Stimulated activated CD4-positive, alpha-beta T cell treated with anti-CD3 and anti-CD28 coated beads, TNF-alpha, amount 100 ng/mL, for 24 hours (primary cell): ENCODE data around the gene MYH9.
A peak's percentile ranks its signal among the peaks of the same experiment; 100 is the strongest.
"Not testable (repeated sequence)": the region's sequence is repeated elsewhere in the genome, so short reads cannot be mapped to it uniquely, and the experiment has no call there.

ENCODE experiments used
- DNase-seq, 3 experiments: peaks; one replicate each; pipeline ENCODE4 v3.0.0-alpha.2; 2020; ENCODE audit warnings: low read depth in 3 of 3

MYH9 gene

DNA sequence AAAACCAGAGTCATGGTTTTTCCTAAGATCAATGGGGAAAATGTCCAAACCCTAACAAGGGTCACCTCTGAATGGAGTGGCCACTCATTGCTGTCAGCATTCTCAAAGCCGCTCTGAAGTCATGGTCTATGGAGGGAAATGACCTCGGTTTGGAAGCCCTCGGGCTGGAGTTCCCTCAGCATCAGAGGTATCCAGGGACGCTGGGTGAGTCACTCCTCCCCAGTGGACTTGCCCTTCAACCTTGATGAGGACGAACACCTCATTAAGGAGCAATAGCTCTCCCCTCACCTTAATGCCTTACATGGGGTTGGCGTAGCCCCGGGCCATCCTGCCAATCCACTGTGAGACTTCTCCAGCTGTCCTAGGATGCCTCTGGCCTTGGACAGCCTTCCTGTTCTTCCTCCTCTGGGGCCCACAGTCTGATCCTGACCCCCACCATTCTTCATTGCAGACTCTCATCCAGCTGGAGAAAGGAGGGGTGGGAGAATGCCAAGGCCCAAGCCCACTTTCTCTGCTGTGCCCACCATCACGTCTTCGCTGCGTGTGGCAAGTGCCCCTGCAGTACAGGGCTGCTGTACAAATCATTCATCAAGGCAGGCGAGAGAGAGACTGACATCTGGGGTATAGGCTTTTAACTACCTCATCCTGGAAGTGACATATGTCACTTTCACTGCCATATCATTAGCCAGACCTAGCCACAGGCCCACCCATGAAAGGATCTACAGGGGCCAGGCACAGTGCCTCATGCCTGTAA, 25.4 kb upstream of the MYH9 start:
- no peak for DNase-seq

DNA sequence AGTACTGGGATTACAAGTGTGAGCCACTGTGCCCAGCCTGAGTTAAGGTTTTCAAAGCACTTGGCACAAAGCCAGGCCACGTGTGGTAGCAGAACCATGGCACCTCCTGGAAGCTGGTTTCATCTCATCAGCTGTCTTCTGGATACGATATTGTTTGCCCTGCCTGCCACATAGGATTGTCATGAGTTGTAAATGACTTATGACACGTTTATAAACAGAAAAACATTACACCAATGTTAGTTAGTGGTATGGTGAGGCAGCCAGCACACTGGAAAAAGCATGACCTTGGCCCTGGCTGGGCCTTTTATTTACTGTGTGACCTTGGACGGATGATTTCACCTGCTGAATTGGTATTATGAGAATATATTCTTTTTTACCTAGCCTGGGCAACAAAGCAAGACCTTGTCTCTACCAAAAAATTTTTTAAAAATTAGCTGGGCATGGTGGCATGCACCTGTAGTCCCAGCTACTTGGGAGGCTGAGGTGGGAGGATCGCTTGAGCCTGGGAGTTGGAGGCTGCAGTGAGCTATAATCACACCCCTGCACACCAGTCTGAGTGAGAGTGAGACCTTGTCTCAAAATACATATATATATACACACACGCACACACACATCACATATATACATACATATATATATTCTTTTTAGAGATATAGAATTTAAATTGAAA, 24.0 kb upstream of the MYH9 start:
- DNase-seq = peak in 1 of 3 experiments; percentile 22

DNA sequence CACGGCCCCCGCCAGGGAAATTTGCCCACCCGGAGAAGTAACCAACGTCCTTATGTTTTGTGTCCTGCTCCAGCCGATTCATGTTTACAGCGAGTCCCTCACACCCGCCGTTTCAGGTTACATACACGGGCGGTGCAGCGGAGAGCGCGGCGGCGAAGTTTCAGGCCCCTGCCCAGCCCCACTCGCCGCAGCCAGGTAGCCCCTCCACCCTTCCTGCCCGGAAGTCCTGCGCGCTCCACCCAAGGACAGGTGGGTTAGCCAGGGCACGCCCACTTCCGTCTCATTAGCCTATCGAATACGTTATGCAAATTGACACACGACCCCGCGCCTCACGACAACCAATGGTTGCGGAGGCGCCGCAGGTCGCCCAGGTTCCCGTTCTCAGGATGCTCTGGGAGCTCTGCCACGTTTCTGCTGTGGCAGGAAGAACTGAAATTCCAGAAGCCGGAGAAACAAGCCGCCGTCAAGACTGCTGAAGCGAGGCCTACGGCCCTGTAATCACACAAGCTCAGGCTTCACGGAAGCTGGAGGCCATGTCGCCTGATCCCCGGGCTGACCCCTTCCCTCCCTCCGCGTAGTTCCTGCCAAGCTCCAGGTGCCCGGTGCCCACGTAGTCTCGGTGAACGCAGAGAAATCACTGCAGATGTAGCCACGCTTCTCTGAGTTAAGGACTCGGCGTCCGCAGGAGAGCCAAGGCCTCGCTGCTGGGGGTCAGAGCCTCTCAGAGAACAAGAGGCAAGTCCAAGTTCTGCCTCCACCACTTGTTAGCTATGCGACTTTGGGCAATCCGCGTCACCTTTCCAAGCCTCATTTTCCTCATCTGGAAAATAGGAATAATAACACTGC, 22.4 kb upstream of the MYH9 start:
- peak in 2 of 3 experiments; percentile 37 to 64 for DNase-seq

DNA sequence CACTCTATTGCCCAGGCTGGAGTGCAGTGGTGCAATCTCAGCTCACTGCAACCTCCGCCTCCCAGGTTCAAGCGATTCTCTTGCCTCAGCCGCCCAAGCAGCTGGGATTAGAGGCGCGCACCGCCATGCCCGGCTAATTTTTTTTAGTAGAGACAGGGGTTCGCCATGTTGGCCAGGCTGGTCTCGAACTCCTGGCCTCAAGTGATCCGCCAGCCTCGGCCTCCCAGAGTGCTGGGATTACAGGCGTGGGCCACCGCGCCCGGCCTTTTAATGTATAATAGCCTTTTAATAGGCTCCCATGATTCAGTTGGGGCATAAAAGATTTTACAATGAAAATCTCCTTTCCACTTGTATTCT, 21.8 kb upstream of the MYH9 start:
- DNase-seq = not testable (repeated sequence)

DNA sequence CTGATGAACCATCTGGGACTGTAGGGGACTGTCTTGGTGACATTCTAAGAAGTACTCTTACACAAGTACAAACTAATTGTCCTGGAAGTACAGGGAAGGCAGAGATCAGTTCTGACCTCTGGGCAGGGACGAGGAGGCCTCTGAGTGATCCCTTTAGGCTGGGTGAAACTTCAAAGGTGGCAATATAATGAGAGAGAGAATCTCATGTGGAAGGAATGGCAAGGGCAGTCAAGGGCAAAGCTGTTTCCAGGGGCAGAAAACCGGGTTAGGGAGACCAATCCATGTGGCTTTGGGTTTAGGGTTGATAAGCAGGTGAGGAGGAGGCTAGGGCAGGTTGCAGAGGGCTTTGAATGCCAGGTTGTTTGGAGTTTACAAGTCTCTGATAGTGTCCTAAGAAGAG, 21.3 kb upstream of the MYH9 start:
- no peak for DNase-seq

DNA sequence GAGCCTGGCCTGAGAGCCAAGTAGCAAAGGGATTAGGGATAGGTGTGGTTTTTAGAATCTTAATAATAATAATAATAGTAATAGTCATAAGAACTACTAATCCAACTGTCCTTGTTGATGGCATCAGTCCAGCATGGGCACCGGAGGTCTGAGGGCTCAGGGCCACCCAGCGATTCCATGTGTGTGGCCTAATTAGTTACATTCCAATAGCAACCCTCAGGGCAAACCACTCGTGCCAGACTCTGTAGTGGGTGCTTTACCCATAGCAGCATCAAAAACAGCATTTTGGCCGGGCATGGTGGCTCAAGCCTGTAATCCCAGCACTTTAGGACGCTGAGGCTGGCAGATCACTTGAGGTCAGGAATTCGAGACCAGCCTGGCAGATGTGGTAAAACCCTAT, 19.0 kb upstream of the MYH9 start:
- DNase-seq = no peak

DNA sequence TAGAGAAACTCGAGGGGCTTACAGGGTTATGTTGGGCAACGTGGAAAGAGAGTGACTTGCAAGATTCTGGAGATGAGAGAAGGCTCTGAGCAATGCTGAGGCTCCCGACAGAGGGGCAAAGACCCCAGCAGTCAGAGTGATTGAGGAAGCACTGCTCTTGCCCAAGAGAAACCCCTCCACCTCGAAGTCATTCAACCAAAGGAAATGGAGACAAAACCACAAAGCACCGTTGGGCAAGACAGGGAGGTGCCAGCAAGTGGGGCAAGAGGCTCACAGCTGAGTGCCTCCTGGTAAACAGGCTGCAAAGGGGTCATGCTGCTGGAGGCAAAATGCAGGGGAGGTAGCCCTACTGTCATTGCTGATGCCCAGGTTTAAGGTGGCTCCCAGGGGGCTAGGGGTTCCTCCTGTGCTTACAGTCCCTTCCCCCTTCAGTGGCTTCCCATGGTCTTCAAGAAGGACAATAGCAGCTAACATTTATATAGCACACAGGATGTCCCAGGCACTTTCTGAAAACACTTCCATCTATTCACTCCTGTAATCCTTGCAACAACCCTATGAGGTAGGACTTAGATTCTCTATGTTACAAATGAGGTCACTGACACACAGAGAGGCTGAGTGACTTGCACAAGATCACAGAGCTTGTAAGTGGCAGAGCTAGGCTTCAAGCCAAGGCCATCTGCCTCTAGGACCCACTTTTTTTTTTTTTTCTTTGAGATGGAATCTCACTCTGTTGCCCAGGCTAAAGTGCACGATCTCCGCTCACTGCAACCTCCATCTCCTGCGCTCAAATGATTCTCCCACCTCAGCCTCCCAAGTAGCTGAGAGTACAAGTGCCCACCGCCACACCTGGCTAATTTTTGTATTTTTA, 18.1 kb upstream of the MYH9 start:
- DNase-seq = peak in 1 of 3 experiments; percentile 24

DNA sequence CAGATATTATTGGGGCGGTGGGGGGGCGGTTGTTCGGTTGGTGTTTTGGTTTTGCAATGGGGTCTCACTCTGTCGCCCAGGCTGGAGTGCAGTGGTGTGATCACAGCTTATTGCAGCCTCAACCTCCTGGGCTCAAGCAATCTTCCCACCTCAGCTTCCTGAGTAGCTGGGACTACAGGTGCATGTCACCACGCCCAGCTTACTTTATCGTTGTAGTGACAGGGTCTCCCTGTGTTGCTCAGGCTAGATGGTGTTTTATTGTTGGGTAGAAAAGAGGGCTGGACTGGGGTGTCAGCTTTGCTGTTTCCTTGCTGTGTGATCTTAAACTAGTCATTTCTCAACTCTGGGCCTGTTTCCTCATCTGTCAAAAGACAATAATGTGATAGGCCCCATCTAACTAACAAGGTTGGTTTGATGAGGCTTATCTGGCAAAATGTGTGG, 17.5 kb upstream of the MYH9 start:
- no peak for DNase-seq

DNA sequence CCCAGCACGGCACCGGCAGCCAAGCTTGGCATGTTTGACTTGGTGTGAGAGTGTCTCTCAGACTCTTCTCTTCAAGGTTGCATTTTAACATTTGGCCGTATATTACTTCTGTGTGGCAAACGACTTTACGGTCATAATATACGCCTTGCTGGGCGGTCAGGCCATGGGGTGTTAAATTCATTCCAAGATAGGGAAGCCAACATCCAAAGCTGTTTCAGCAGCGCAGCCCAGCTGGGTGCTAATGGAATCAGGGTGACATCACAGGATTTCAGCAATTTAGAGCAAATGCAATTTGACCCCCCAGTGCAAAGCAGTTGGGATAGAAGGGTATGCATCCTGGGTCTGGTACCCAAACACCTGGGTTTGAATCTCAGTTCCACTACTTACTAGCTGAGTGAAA, 16.7 kb upstream of the MYH9 start:
- no peak for DNase-seq

DNA sequence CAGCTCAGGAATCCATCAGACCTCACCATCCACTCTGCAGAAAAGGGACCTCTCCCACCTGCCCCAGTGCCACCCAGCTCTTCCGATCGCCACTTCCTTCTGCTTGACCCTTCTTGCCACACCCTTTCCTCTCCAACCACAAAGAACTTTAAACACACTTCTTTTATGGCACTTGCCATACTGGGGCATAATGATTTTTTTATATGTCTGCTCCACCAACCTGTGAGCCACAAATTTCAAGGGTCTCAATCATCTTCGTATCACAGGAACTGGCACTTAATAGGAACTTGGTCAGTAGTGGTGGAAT, 11.7 kb upstream of the MYH9 start:
- DNase-seq = no peak

DNA sequence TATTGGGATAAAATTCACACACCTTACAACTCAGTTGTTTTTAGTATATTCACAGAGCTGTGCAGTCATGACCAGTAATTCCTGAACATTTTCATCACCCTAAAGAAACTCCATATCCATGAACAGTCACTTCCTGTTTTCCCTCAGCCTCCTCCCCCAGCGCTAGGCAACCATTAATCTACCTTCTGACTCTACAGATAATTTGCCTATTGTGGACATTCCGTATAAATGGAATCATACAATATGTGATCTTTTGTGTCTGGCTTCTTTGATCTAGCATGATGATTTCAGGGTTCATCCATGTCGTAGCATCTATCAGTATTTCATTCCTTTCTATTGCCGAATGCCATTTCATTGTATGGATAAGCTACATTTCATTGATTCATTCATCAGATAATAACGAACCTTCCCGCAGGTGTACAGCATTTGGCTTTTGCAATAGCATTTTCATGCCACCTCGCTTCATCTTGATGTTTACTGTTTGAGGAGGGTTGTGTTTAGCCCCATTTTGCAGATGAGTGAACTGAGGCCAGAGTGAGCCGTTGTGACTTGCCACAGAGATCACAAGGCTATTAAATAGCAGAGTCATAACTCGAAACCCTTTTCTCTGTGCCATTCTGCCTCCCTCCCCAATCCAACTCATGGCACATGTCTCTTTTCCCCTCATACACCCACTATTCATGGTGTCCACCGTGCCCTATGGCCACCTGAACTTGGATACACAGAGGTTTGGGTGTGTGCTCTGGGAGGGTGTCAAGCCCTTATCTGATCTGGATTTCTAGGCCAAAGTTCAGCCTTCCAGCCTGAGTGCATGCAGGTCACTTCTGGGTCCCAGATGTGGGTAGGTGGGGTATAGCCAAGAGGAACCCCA, 11.1 kb upstream of the MYH9 start:
- no peak for DNase-seq

DNA sequence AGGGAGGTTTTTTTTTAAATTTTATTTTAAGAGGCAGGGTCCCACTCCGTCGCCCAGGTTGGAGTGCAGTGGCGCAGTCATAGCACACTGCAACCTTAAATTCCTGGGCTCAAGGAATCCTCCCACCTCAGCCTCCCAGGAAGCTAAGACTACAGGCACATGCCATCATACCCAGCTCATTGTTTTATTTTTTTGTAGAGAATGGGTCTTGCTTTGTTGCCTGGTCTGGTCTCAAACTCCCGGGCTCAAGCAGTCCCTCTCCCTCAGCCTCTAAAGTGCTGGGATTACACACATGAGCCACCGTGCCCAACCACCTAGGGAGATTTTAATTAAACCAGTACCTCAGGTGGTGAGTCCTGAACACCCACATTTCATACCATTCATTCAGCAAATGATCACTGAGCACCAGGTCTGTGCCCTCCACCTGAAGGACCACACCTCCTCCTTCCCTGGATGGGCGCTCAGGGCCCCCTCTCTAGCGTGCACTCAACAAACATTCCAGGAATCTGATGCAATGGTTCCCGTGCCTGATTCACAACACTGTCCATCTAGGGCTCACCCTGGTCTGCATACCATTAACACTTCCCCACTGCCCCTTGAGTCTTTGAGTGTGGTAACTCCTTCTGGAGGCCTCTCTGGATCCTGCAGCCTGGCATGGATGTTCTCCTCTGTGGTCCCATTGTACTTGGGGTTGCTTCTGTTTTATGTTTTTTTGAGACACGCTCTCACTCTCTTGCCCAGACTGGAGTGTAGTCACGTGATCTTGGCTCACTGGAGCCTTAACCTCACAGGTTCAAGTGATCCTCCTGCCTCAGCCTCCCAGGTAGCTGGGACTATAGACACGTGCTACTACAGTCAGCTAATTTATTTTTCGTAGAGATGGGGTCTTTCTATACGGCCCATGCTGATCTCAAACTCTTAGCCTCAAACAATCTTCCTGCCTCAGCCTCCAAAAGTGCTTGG, 9.6 kb upstream of the MYH9 start:
- no peak for DNase-seq

DNA sequence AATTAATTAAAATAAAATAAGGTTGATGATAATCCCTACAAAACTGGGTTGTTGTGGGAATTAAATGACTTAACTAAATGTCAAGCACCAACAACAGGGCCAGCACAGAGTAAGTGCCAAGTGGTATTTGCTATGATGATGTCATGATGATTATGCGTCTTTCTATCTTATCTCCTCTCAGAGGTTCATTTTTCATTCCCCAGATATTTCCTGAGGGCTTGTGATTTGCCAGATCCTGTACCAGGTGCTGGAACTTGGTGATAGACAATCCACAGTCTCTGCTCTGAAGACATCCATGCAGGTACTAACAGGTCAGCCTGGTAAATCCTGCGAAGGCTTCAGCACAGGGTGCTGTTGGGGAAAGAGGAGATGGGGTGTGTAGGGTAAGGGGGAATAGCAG, 8.1 kb upstream of the MYH9 start:
- no peak for DNase-seq

DNA sequence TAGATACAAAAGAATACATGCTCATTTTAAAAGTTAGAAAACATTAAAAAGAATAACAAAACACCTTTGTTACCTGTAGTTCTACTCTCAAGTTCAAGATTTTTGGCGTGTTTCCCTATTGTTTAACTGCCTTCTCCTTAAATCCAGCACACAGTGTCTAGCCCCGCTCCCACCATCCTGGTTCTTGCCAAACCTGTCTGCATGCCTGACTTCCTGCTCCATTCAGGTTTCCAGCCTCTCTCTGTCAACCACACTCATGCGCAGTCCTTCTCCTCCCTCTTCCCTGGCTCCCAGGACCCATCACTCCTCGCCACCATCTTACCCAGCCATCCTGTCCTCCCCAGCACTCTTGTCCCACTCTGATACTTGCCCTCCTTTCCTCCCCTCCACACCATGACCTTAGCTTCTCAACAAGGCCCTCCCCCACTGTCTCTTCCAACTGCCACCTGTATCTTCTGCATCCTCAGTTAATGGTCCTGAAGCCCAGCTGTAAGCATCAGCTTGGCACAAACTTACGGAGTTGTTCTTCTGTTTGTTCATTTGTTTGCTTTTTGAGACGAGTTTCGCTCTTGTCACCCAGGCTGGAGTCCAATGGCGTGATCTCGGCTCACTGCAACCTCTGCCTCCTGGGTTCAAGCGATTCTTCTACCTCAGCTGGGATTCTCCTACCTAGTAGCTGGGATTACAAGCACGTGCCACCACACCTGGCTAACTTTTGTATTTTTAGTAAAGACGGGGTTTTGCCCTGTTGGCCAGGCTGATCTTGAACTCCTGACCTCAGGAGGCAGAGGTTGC, 7.5 kb upstream of the MYH9 start:
- DNase-seq = no peak

DNA sequence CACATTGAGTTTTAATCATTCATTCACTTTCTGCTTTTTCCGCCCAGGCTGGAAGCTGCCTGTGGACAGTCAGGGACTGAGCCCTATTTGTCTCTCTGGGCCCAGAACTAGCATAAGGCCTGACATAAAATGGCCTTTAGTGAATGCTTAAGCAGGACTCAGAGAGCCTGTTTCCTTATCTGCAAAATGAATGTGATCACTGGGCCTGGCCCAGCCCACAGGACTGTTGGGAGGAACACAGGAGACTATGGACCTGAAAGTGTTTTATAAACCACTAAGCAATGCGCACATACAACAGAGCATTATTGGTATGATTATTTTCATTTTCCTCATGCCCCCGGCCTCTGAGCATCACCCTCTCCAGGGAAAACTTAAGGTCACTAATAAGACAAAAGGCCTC, 3.9 kb upstream of the MYH9 start:
- no peak for DNase-seq

DNA sequence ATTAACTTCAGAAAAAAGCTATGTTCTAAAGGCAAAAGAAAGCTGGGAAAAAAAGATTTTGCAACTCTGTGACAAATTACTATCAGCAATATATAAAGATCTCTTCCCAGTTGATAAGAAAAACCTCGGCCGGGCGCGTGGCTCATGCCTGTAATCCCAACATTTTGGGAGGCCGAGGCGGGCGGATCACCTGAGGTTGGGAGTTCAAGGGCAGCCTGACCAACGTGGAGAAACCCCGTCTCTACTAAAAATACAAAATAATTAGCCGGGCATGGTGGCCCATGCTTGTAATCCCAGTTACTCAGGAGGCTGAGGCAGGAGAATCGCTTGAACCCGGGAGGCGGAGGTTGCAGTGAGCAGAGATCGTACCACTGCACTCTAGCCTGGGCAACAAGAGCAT, 1.4 kb upstream of the MYH9 start:
- not testable (repeated sequence) for DNase-seq

DNA sequence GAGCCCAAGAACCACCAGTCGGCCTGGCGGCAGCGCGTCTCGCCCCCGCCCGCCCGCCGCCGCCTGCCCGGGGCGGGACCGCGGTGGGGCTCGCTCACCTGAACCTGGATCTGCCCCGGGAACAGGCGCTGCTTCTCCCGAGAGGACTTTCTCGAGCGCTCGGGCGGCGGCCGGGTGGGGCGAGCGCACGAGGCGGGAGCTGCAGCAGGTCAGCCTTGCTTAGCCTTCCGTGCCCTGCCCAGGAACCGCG, 133 bp downstream of the MYH9 start:
- DNase-seq = no peak

DNA sequence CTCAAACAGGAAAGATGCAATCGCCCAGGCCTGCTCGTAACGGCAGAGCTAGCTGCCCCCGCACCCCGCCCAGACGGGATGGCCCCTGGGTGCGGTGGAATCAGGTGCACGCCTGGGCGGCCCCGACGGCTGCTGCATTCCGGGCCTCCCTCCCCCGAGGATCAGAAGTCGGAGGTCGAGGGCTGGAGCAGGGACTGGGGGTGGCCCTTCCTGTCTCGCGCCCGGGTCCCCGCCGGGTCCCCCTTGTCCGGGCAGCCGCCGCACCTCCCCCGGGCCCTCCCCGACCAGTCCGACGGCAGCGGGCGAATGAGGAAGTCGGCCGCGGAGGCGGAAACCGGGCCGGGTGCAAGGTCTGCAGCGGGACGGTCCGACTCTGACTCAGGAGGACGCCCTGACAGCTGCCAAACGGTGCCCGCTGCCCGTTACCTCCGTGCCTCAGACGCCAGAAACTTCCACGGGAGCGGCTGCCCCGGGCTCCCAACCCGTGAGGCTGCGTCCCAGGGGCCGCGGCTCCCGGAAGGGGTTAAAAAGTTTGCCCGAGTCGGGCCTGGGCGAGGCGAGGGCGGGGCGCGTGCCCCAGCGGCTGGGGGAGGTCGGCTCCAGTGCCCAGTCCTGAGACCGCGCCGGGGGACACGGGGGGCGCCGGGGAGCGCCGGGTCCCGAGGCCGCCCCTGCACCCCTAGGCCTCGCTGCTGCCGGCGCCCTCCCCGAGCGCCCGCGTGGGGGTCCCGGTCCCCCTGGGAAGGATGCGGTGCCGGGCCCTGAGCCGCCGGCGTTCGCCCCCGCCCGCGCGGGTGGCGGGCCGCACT, 663 bp downstream of the MYH9 start:
- peak in 1 of 3 experiments; percentile 56 for DNase-seq
